Endodermal cell (in vitro differentiated cells): Measurements from ENCODE around the gene EPS8L3. TPM values are rescaled to one million over a fixed set of nuclear protein-coding genes. Genes with fewer than 3 reads are reported as not detected.

Experiments
- DNase-seq: peaks from one replicate; pipeline ENCODE4 v3.0.0-alpha.2; 2017
- H3K27ac ChIP-seq: 2 replicates; pipeline ENCODE4 v1.5.1; 2013; ENCODE audit warnings: mild to moderate bottlenecking, low read depth, low read length, moderate library complexity
- H3K27me3 ChIP-seq: 2 replicates; pipeline ENCODE4 v1.6.1; 2013; ENCODE audit warnings: mild to moderate bottlenecking, low read length, moderate library complexity; ENCODE audit not compliant: insufficient read depth, control insufficient read depth, poor library complexity, severe bottlenecking
- H3K36me3 ChIP-seq: 2 replicates; pipeline ENCODE4 v1.7.0; 2013; ENCODE audit warnings: mild to moderate bottlenecking, low read length, moderate library complexity; ENCODE audit not compliant: control insufficient read depth, insufficient read depth
- H3K4me1 ChIP-seq: one replicate; pipeline ENCODE4 v1.7.0; 2013; ENCODE audit warnings: low read length; ENCODE audit not compliant: control insufficient read depth, insufficient read depth
- H3K4me3 ChIP-seq: 2 replicates; pipeline ENCODE4 v1.5.1; 2013; ENCODE audit warnings: mild to moderate bottlenecking, low read length, moderate library complexity
- H3K9ac ChIP-seq: 2 replicates; pipeline ENCODE4 v1.6.1; 2013; ENCODE audit warnings: mild to moderate bottlenecking, low read length, moderate library complexity; ENCODE audit not compliant: poor library complexity, severe bottlenecking; ENCODE audit errors: extremely low read depth
- H3K9me3 ChIP-seq: 2 replicates; pipeline ENCODE4 v1.6.1; 2013; ENCODE audit warnings: mild to moderate bottlenecking, low read length, moderate library complexity; ENCODE audit not compliant: control insufficient read depth
- H3K27ac Mint-ChIP-seq: 2 replicates; pipeline ENCODE4 v1.8.0; 2020; ENCODE audit warnings: mixed read lengths
- H3K27me3 Mint-ChIP-seq: 2 replicates; pipeline ENCODE4 v1.8.0; 2021; ENCODE audit warnings: mild to moderate bottlenecking, mixed read lengths; ENCODE audit not compliant: insufficient read depth
- H3K36me3 Mint-ChIP-seq: 2 replicates; pipeline ENCODE4 v1.8.0; 2020; ENCODE audit warnings: low read depth, mixed read lengths
- H3K4me1 Mint-ChIP-seq: 2 replicates; pipeline ENCODE4 v1.8.0; 2020; ENCODE audit warnings: mixed read lengths
- H3K4me3 Mint-ChIP-seq: 2 replicates; pipeline ENCODE4 v1.8.0; 2020; ENCODE audit warnings: mild to moderate bottlenecking, moderate library complexity, mixed read lengths
- H3K9me3 Mint-ChIP-seq: 2 replicates; pipeline ENCODE4 v1.8.0; 2020; ENCODE audit warnings: mild to moderate bottlenecking, mixed read lengths
- WGBS, 2 experiments: methylation state at CpG; one replicate each; pipeline versions ENCODE4 v1.1.5 to v1.1.7; 2013; ENCODE audit warnings: missing lambda C conversion rate in 2 of 2, mixed read lengths in 1 of 2; ENCODE audit not compliant: insufficient coverage in 1 of 2, insufficient read length in 1 of 2; 5-methylcytosine and 5-hydroxymethylcytosine counted together
- total RNA-seq, 2 donors: library from RNA; stranded (reverse); fragmentation: NEBNext Ultra II Directional in 1 of 2; extraction: Animal tissue kit (Norgen Biotek cat#: 25700) in 1 of 2; gene quantifications; 2 replicates in 1 of 2; 3 replicates in 1 of 2; pipeline ENCODE4 v1.2.1, GENCODE V29; 2021
- TF ChIP-seq, protein P1 (sequence below): fragments of 200-600 bp; sonication (generic); conservative IDR thresholded peaks from 2 replicates; pipeline ENCODE4 v1.5.0; 2021; ENCODE audit warnings: antibody characterized with exemption, mild to moderate bottlenecking

EPS8L3 gene
- total RNA-seq, 2 donors from 2014 or later: not detected

DNA sequence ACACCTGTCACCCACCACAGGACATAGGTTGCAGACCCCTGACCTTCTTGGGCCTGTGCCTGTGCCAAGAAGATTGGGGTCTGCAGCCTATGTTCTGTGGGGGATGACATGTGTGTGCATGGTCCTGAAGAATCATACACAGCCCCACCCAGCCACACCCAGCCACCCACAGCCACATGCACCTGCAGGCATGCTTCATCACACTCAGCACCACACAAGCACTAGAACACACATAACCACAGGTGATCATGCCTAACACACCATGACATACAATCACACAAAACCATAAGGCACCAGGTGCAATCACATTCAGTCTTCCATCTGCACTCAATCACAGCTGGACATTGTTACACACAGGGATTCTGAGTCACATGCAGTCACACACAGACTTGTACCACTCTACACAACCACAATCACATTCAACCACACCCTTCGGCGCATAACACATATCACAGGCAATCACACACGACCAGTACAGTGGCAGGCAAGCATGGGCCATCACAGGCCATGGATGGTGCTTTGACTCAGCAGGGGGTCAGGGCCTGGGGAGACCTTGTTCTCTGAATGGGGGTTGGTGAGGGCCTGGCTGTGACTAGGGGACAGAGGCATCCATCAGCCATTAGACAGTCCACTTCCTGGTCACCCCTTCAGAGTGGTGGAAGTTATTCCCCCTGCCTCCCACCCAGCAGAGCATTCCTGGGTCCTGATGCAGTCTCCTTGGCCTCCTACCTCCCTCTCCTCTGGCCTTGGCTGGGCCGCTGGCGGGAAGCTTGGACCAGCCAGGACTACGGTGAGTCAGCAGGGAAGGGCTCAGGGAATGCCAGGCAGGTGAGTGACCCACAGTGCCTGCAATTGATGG, 44.3 kb upstream of the EPS8L3 start:
- no peak overlapping the region for H3K4me3 Mint-ChIP-seq

DNA sequence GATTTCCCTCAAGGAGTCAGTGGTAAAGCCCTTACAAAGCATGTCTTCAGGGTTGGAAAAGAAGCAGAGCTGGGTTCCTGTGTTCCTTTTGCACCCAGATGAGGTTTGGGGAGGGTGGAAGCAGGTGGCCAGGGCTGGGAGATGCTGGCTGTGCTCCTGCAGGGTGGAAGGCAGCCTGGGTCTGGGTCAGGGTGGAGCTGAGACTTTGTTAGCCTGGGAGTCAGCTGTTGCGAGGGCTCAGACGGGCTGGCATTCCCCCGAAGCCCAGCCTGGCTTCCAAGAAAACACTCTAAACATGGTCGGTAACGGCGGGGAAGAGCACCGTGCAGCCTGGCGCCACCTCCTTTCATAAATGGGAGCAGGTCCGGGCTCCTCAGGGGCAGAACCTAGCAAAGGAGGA, 43.7 kb upstream of the EPS8L3 start:
- no peaks in the 10 kb centered on the region for H3K9me3 ChIP-seq
- 88 to 100% methylated on average over 6 to 9 of the region's 9 CpGs for WGBS, 2 experiments
- no peaks in the 10 kb centered on the region for H3K4me1 ChIP-seq
- Mint-ChIP-seq H3K27me3 (peaks cover 2% of the 10 kb centered on the region), H3K27ac (no peak overlapping the region), H3K4me1 (peaks cover 1% of the 10 kb centered on the region), H3K4me3 (no peak overlapping the region), H3K9me3 (no peaks in the 10 kb centered on the region), H3K36me3 (no peaks in the 10 kb centered on the region)
- H3K4me3 ChIP-seq: no peak overlapping the region
- TF ChIP-seq, protein P1, sequence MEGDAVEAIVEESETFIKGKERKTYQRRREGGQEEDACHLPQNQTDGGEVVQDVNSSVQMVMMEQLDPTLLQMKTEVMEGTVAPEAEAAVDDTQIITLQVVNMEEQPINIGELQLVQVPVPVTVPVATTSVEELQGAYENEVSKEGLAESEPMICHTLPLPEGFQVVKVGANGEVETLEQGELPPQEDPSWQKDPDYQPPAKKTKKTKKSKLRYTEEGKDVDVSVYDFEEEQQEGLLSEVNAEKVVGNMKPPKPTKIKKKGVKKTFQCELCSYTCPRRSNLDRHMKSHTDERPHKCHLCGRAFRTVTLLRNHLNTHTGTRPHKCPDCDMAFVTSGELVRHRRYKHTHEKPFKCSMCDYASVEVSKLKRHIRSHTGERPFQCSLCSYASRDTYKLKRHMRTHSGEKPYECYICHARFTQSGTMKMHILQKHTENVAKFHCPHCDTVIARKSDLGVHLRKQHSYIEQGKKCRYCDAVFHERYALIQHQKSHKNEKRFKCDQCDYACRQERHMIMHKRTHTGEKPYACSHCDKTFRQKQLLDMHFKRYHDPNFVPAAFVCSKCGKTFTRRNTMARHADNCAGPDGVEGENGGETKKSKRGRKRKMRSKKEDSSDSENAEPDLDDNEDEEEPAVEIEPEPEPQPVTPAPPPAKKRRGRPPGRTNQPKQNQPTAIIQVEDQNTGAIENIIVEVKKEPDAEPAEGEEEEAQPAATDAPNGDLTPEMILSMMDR: no peak
- H3K36me3 ChIP-seq: no peaks in the 10 kb centered on the region
- DNase-seq: peak; percentile 44
- no peak overlapping the region for H3K27ac ChIP-seq
- H3K27me3 ChIP-seq: no peaks in the 10 kb centered on the region
- no peak overlapping the region for H3K9ac ChIP-seq

More for the DNA sequence above, 44.3 kb upstream of the EPS8L3 start:
- Mint-ChIP-seq H3K27ac (no peak overlapping the region), H3K4me1 (peaks cover 1% of the 10 kb centered on the region), H3K27me3 (peaks cover 2% of the 10 kb centered on the region), H3K36me3 (no peaks in the 10 kb centered on the region), H3K9me3 (no peaks in the 10 kb centered on the region)
- Histone ChIP-seq H3K36me3 (no peaks in the 10 kb centered on the region), H3K9ac (no peak overlapping the region), H3K9me3 (no peaks in the 10 kb centered on the region), H3K4me1 (no peaks in the 10 kb centered on the region), H3K27me3 (no peaks in the 10 kb centered on the region), H3K4me3 (no peak overlapping the region), H3K27ac (no peak overlapping the region)
- peak; percentile 49 for DNase-seq
- TF ChIP-seq, protein P1: no peak
- WGBS, 2 experiments: 97% methylated on average over 6 of the region's 6 CpGs; no CpG with 5 or more reads in 1 of the 2 experiments

DNA sequence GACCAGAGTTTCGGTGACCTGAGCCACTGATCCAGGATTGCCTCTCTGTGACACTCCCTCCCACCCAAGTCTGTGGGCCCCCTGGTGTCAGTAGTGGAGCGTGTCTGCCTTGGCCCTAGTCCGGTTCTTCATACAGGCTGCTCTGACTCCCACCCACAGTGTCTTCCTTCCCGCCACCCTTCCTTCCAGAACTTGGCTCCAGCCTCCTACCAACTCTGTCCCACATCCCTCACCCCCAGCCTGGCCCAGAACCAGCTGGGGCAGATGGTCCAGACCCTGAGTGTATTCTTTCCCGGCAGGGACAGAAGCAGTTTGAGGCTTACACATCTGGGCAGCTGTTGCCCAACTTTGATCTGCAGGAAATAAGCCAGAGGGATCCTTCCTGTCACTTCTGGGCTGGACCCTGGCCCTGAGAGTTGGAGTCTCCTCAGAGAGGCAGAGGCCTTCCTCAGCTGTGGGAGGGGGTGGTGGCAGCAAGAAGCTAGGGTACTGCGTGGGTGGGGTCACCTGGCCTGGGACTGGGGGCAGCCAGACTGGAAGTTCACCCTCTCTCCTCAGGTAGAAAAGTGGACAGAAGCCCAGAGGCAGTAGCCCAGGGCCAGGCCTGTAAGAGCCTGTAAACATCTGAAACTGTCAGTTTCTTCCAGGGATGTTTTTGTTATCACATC, 43.1 kb upstream of the EPS8L3 start:
- Mint-ChIP-seq H3K36me3 (no peaks in the 10 kb centered on the region), H3K9me3 (no peaks in the 10 kb centered on the region), H3K27me3 (peaks cover 2% of the 10 kb centered on the region), H3K4me3 (no peak overlapping the region), H3K4me1 (peaks cover 1% of the 10 kb centered on the region), H3K27ac (no peak overlapping the region)
- Histone ChIP-seq H3K36me3 (no peaks in the 10 kb centered on the region), H3K27ac (no peak overlapping the region), H3K4me1 (no peaks in the 10 kb centered on the region), H3K9ac (no peak overlapping the region), H3K9me3 (no peaks in the 10 kb centered on the region), H3K27me3 (no peaks in the 10 kb centered on the region), H3K4me3 (no peak overlapping the region)
- WGBS, 2 experiments: 93 to 94% methylated on average over 5 to 6 of the region's 6 CpGs
- TF ChIP-seq, protein P1: no peak
- DNase-seq: peak; percentile 35
